Measurements from ENCODE around the gene LSM4.

DNA sequence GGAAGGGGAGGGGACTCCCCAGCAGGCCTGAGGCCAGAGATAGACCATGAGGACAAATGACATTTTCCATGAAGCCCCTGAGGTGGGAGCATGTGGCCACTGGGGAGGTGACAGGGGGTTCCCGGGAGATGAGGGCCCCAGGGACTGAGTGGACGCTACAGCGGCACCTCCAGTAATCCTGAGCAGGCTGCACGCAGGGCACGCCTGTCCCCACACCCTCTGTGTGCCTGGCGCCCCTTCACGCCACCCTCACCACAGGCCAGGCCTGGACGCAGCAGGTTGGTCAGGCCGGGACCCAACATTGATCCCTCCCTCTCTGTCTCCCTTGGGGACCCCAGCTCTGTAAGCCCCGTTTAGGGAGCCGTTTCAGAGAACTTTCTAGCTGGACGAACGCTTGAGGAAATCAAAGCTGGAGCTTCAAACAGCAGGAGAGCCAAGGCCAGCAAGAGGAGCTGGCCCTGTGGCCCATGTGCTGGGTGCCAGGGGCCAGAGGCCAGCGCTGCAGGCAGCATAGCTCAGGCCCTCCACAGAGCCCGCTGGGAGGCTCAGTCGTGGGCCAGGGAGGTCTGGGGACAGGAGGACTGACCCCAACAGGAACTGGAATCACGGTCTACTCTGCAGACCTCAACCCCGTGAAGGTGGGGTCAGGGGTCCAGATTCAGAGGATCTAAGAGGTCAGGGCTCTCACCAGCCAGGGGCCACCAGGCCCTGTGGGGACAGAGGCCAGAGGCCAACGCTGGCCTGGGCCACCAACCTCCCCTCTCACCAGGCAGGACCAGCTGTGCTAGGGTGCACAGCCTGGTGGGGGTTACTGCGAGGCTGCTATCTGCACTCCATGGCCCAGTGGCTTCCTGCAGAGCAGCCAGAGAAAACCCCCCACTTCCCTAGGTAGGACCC lies 14.6 kb downstream of the LSM4 start:
- TF ChIP-seq, protein P1, sequence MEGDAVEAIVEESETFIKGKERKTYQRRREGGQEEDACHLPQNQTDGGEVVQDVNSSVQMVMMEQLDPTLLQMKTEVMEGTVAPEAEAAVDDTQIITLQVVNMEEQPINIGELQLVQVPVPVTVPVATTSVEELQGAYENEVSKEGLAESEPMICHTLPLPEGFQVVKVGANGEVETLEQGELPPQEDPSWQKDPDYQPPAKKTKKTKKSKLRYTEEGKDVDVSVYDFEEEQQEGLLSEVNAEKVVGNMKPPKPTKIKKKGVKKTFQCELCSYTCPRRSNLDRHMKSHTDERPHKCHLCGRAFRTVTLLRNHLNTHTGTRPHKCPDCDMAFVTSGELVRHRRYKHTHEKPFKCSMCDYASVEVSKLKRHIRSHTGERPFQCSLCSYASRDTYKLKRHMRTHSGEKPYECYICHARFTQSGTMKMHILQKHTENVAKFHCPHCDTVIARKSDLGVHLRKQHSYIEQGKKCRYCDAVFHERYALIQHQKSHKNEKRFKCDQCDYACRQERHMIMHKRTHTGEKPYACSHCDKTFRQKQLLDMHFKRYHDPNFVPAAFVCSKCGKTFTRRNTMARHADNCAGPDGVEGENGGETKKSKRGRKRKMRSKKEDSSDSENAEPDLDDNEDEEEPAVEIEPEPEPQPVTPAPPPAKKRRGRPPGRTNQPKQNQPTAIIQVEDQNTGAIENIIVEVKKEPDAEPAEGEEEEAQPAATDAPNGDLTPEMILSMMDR (conservative IDR thresholded peaks at IDR 0.05 in 1 of 2, IDR thresholded peaks at IDR 0.05 in 1 of 2; ENCODE audit: extremely low read depth in 1 of 2, insufficient read depth in 1 of 2, low read depth in 1 of 2, low read length in 2 of 2): no peak
- no peak for TF ChIP-seq EZH2 (IDR thresholded peaks at IDR 0.05; ENCODE audit: borderline replicate concordance, low read length)

All from mammary epithelial cell (primary cell).